HUDEP-2 (cell line): ENCODE data around the gene AP4S1.
"Not testable (repeated sequence)": the region's sequence is repeated elsewhere in the genome, so short reads cannot be mapped to it uniquely, and the experiment has no call there.

ENCODE experiments used
- DNase-seq, 76 experiments: peaks; one replicate each; lab custom pipeline; 2025; ENCODE audit not compliant: unreplicated experiment in 76 of 76; lab: John Stamatoyannopoulos, UW

The AP4S1 gene

DNA sequence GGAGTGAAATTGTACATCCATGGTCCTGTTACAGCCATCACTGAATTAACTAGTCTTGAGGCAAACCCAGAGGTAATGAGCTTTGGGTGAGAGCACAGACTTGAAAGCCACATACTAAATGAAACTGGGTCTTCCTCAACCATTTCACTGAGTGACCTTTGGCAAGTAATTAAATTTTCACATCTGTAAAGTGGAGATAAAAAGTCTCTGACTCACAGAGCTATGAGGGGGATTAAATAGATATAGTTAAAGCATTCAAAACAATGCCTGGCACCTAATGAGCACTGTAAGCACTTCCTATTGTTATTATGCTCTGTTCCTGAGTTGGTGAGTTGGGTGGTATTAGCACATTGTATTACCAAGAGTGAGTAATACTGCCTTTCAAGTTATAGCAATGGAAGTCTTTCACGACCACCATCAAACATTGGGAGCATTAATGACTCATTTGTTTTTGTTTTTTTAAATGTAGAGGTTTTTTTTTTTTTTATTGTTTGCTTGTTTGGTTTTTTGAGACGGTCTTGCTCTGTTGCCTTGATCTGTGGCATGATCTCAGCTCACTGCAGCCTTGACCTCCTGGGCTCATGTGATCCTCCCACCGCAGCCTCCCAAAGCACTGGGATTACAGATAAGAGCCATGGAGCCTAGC is 13.2 kb downstream of the AP4S1 start:
- peak in 64 of 76 experiments; percentile 9 to 93 (median 54) for DNase-seq

DNA sequence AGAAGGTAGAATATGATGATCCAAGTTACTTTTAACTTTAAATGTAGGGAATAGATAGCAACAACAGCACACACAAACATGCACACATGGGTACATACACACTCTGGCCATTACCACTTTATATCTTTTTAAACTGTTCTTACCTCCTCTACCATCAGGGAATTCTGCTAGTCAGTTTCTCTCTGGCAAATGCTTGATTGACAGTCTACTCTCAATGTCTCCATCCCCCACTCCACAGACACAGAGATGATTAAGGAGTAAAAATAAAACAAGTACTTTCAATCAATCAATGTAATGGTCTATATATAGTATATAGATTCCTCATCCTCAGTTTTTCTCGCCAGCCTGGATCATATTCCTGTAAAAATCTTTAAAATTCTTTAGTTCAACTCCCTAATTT is 16.9 kb downstream of the AP4S1 start:
- no peak for DNase-seq

DNA sequence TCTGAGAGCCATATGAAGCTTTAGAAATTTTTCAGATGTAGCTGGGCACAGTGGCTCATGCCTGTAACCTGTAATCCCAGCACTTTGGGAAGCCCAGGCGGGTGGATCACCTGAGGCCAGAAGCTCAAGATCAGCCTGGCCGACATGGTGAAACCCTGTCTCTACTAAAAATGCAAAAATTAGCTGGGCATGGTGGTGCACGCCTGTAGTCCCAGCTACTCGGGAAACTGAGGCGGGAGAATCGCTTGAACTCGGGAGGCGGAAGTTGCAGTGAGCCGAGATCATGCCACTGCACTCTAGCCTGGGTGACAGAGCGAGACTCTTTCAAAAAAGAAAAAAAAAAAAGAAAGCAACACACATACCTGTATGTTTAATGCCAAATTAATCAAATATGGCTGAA is 17.4 kb downstream of the AP4S1 start:
- DNase-seq, result not testable (repeated sequence)

DNA sequence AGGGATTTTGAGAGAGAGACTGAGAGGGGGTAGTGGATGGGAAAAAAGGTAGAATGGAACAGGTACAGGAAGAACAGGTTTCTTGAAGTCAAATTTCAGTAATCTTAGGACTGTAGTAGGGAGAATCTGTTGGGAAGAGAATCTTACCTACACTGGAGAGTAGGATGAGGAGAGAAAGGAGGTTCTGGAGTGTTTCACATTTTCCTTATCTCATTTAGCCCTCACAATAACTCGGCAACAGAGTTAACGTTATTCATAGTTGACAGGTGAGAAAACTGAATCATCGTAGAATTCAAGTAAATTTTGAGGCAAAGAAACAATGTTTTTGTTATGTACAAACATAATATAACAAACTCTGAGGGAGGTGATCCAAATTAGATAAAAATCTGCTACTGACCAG is 17.9 kb downstream of the AP4S1 start:
- no peak for DNase-seq

DNA sequence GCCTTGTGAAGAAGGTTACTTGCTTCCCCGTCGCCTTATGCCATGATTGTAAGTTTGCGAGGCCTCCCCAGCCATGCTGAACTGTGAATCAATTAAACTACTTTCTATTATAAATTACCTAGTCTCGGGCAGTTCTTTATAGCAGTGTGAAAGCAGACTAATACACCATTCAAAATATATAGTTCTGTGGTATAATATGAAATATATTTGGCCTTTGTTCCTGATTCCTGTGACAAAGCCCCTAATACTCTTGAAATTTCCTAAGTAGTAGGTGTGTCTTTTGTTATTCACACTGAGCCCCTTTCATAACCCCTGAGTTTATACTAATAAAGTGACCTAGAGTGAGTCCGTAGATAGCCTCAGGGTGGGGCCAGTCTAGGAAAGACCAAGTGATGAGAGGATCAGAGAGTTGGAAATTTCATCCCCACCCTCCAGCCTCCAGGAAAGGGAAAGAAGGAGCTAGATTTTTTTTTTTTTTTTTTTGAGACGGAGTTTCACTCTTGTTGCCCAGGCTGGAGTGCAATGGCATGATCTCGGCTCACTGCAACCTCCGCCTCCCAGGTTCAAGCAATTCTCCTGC is 20.1 kb downstream of the AP4S1 start:
- DNase-seq, result no peak

DNA sequence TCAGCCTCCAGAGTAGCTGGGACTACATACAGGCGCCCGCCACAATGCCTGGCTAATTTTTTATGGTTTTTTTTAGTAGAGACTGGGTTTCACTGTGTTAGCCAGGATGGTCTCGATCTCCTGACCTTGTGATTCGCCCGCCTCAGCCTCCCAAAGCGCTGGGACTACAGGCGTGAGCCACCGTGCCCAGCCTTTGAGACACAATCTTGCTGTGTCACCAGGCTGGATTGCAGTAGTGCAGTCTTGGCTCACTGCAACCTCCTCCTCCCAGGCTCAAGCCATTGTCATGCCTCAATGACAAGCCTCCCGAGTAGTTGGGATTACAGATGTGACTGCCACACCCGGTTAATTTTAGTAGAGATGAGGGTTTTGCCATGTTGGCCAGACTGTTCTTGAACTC is 22.1 kb downstream of the AP4S1 start:
- peak in 19 of 76 experiments; percentile 8 to 46 (median 26) for DNase-seq

DNA sequence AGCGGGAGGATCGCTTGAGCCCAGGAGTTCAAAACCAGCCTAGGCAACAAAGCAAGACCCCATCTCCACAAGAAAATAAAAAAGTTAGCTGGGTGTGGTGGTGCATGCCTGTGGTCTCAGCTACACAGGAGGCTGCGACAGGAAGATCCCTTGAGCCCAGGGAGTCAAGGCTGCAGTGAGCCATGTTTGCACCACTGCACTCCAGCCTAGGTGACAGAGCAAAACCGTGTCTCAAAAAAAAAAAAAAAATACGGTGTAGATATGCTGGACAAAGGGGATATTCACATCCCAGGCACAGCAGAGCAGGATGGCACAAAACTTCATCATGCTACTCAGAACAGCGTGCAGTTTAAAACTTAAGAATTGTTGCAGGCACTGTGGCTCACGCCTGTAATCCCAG is 25.6 kb downstream of the AP4S1 start:
- DNase-seq, result no peak

DNA sequence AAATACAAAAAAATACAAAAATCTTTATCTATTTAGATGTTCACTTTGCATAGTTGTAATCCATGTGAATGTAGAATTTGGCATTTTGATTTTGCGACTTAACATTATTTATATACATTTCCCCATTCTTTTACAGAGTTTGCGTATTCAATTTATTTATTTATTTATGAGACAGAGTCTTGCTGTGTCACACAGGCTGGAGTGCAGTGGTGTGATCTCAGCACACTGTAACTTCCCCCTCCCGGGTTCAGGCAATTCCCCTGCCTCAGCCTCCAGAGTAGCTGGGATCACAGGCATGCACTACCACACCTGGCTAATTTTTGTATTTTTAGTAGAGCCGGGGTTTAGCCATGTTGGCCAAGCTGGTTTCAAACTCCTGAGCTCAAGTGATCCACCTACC is 26.1 kb downstream of the AP4S1 start:
- no peak for DNase-seq

DNA sequence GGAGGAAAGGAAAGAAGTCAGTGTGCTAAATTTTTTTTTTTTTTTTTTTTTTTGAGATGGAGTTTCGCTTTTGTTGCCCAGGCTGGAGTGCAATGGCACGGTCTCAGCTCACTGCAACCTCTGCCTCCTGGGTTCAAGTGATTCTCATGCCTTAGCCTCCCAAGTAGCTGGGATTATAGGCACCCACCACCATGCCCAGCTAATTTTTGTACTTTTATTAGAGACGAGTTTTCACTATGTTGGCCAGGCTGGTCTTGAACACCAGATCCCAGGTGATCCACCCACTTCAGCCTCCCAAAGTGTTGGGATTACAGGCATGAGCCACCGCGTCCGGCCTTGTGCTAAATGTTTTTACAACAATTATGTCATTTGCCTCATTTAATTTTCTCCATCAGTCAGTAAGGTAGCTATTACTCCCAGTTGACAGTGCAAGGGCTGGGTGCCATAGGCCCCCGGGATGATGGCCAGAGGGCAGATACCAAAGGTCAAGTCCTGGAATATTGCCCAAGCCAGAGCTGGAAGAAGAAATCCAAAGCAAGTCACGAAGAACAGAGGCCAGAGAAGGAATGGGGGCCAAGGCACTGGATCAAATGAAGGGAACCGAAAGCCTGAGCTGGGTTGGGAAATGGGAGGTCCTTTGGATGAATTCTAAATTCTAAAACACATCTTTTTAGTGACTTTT is 27.6 kb downstream of the AP4S1 start:
- DNase-seq, result not testable (repeated sequence)

DNA sequence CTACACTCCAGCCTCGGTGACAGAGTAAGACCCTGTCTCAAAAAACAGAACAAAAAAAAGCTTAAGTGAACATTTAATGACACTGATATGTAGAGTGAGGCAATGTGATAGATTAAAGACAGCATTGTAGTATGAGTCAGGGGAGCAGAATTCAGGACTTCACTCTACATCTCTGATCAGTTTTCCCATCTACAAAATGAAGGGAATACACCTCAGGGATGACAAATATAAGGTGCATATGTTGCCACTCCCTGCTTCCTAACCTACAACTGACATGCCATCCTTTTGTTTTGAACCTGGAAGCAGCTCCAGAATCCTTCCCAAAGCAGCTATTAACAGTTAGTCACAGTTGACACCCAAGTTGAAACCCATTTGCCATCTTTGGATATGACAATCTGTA is 31.6 kb downstream of the AP4S1 start:
- no peak for DNase-seq

DNA sequence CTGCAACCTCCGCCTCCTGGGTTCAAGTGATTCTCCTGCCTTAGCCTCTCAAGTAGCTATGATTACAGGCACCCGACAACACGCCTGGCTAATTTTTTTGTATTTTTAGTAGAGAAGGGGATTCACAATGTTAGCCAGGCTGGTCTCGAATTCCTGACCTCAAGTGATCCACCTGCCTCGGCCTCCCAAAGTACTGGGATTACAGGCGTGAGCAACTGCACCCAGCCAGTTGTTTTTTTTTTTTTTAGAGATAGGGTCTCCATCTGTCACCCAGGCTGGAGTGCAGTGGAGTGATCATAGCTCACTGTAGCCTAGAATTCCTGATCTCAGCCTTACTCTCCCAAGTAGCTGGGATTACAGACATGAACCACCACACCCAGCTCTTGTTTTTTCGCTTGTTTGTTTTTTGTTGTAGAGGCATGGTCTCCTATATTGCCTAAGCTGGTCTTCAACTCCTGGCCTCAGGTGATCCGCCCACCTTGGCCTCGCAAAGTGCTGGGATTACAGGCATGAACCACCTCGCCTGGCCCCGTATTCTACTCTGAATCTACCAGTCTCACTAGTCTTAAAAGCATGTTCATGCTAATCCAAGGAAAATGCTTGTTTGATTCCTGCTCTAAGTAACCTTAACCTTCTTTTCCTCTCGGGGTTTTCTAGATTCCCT is 32.4 kb downstream of the AP4S1 start:
- DNase-seq, result no peak

DNA sequence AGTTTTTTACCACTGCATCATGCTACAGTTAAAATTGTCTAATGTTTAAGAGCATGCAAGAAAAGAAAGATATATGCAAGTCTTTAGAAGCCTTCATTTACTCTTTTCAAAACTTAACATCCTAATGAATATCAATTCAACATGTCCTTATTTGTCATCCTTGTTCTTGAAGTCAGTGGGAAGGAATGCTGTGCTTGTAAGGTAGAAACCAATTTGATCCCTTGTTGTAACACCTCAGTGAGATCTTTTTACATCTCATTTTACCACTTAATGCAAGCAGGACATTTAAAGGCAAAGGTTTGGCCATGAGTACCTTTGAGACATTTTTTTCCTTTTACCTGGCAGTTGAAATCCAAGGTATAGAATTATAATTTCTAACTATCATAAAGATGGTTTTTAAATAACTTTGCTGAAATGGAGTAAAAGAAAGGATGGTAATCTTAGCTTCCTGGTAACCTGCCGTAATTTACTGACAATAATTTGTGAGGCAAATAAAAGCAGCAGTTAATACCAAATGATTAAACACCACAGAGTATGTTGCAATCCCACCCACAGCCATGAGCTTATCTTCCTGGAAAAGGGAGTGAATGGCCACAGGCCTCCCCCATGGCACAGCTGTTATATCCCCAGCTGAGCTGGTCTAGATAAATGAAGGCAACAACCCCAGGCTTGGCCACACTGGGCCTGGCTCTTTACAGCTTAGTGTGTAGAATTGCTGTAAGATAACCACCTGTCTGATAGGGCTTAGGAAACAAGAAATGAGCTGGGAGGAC is 33.9 kb downstream of the AP4S1 start:
- DNase-seq, result peak in 75 of 76 experiments; percentile 15 to 99 (median 92)

DNA sequence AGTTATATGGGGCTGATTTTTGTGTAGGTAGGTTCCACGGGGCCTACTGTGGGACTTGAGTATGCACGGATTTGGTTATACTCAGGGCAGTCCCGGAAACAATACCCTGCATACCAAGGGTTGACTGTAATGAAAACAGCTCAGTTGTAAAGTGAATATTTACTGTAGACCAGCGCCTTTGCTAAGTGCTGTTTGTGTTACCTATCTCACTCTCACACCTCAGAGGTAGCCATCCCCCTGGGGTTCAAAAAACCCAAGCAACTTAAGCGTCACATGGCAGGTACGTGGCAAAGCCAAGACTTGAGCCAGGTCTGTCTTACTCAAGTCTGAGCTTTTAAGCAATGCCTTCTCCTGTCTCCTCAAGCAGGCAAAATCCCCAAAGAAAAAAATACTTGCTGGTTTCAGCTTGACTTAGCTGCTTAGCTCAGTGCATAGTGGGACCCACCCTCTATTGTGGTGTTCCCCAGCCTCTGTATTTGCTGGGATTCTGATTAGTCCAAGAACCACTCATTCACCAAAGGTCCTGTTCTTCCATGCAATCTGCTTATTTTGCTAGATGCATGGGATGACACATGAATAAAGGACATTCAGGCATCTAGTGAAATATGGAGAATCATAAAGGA is 34.9 kb downstream of the AP4S1 start:
- peak in 11 of 76 experiments; percentile 10 to 57 (median 31) for DNase-seq

DNA sequence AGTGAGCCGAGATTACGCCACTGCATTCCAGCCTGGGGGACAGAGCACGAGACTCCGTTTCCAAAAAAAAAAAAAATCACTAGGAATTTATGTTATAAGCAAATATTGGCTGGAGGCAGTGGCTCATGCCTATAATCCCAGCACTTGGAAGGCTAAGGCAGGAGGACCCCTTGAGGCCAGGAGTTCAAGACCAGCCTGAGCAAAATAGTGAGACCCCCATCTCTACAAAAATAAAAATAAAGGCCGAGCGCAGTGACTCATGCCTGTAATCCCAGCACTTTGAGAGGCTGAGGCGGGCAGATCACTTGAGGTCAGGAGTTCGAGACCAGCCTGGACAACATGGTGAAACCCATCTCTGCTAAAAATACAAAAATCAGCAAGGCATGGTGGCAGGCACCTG is 37.5 kb downstream of the AP4S1 start:
- not testable (repeated sequence) for DNase-seq

DNA sequence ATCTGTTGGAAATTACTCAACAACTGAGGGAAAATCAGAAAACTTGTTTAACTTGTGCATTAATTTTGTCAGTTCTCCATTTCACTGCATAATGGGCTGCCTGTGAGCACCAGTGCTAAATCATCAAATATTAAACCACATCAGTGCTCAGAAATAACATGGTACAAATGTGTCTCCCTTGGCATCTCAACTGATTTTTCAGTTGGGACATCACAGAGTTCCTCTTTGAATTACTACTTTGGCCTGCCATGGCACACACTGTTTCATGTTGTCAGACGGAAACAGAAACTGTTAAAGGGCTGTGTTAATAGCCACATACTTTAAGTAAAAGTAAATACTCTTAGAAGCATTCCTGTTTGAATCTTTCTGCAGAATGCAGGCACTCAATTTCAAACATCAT is 42.8 kb downstream of the AP4S1 start:
- no peak for DNase-seq

DNA sequence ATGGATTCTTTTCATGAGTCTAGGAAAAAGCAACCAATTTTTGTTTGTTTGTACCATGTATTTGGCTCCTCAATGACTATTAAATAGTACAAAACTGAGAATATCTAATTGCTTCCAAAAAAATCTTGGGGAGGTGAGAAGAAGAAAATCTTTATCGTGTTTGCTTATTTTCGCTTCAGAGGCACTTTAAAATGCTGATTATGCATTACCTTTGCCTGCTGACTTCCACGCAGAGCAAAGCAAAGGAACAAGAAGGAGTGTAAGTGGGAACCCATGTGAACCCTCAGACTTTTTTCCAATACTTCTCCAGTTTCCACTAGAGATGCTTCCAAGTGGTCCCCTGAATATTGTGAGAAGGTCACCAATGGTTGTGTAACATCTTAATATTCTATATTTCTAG is 43.9 kb downstream of the AP4S1 start:
- DNase-seq, result no peak

DNA sequence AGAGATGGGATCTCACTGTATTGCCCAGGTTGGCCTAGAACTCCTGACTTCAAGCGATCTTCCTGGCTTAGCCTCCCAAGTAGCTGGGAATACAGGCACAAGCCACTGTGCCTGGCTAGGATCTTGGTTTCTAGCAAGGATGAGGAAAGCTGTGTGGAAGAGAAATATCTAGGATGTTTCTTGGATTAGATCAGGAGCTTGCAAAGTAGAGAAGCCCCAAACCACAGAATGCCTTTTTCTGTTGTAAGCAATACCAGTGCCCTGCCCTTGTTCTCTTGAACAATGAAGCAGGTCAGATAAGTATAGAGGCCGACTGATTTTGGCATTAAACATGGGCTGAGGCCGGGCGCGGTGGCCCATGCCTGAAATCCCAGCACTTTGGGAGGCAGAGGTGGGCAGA is 45.0 kb downstream of the AP4S1 start:
- DNase-seq, result no peak

DNA sequence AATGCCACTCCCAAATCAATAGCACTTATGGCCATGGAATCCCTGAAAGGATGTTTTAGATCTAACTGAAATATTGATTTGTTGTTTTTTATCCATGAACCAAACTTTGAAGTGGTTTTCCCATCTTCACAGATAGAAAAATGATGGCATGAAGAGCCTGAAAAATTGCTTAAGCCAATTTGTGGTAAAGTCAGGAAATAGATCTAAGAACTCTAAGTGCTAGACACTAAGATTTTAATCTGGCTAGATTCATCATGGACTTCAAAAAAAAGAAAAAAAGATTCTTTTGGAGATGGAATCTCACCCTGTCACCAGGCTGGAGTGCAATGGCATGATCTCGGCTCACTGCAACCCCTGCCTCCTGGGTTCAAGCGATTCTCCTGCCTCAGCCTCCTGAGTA is 45.7 kb downstream of the AP4S1 start:
- DNase-seq, result no peak

DNA sequence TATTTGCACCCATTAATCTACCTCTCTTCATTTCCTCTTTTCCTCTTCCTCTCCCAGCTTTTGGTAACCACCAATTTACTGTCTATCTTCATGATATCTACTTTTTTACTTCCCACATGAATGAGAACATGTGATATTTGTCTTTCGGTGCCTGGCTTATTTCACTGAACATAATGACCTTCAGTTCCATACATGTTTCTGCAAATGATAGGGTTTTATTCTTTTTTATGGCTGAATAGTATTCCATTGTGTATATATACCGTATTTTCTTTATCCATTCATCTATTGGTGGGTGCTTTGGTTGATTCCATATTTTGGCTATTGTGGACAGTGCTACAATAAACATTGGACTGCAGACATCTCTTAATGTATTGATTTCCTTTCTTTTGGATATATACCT is 49.7 kb downstream of the AP4S1 start:
- DNase-seq, result no peak

DNA sequence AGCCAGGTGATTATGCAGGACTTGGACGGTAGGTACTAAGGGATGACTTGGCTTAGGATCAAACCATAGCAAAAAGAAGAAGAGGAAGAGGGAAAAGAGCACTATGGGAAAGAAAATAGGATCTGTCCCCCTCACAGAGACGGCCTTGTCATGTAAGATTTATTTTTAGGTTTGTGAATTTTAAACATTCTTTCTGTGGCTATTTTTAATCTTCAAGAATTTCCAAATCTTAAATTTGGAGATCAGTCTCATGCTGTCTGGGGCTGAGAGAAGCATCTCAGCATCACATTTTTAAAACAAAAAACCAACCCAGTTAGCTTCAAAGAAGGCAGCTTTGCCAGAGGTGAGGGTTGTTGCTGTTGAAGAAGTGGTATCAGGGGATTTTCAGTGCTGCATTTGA is 53.3 kb downstream of the AP4S1 start:
- no peak for DNase-seq
